Activated T-cell treated with anti-CD3 and anti-CD28 coated beads, Interleukin-2, amount 50 U/mL, for 4 hours (primary cell): Measurements from ENCODE around the gene DSC2. TPM values are rescaled to one million over a fixed set of nuclear protein-coding genes. Genes with fewer than 3 reads are reported as not detected.
"Not testable (repeated sequence)": the region's sequence is repeated elsewhere in the genome, so short reads cannot be mapped to it uniquely, and the experiment has no call there.

ENCODE experiments used
- ATAC-seq, 2 donors: fragments of 200-7000 bp; cut with Tn5 transposase; one replicate each; pipeline ENCODE4 v1.10.0; 2021
- DNase-seq: peaks from one replicate; pipeline ENCODE4 v3.0.0-alpha.2; 2020
- H3K27me3 Mint-ChIP-seq: one replicate; pipeline ENCODE4 v1.8.0; 2021; ENCODE audit warnings: low read depth, mixed read lengths
- H3K36me3 Mint-ChIP-seq: one replicate; pipeline ENCODE4 v1.8.0; 2022; ENCODE audit warnings: mixed read lengths; ENCODE audit not compliant: insufficient read depth
- H3K4me1 Mint-ChIP-seq: one replicate; pipeline ENCODE4 v1.8.0; 2021; ENCODE audit warnings: low read depth, mixed read lengths
- H3K4me3 Mint-ChIP-seq: one replicate; pipeline ENCODE4 v1.8.0; 2021; ENCODE audit warnings: mild to moderate bottlenecking, moderate library complexity, mixed read lengths
- H3K9me3 Mint-ChIP-seq: one replicate; pipeline ENCODE4 v1.8.0; 2021; ENCODE audit warnings: mixed read lengths
- total RNA-seq, 3 donors: library from RNA; stranded (reverse); gene quantifications; one replicate each; pipeline ENCODE4 v1.2.1, GENCODE V29; 2021

DSC2 gene
- under 1 TPM; 0.08 to 0.11 (median 0.10) TPM for total RNA-seq

- Mint-ChIP-seq H3K36me3 (no peaks in the 10 kb centered on the region), H3K4me1 (no peaks in the 10 kb centered on the region), H3K4me3 (no peak within 1 kb of the TSS), H3K9me3 (peaks cover 12% of the 10 kb centered on the region), H3K27me3 (peaks cover 31% of the 10 kb centered on the region)
- DNase-seq (no peak), ATAC-seq (no peak)
Measured at GRCh38 chr18:31102025-31102684, at the start of gene DSC2. DSC2 (minus strand) TSS chr18:31102421; CDS start chr18:31101971, 450 bp downstream.

- peaks cover 17% of the 10 kb centered on the region for H3K9me3 Mint-ChIP-seq
- no peaks in the 10 kb centered on the region for H3K4me1 Mint-ChIP-seq
- H3K27me3 Mint-ChIP-seq, result no peaks in the 10 kb centered on the region
- H3K36me3 Mint-ChIP-seq, result no peaks in the 10 kb centered on the region
- no peak overlapping the region for H3K4me3 Mint-ChIP-seq
- DNase-seq, result no peak
- ATAC-seq, result no peak
Measured at GRCh38 chr18:31149351-31149750, 47.1 kb upstream of the DSC2 start.

- no peak for ATAC-seq
- H3K4me1 Mint-ChIP-seq, result no peaks in the 10 kb centered on the region
Measured at GRCh38 chr18:31148600-31148999, 46.4 kb upstream of the DSC2 start.

GRCh38 chr18:31146809-31147208, 44.6 kb upstream of the DSC2 start:
- ATAC-seq (no peak), DNase-seq (no peak)
- peaks cover 14% of the 10 kb centered on the region for H3K9me3 Mint-ChIP-seq
- H3K4me1 Mint-ChIP-seq, result no peaks in the 10 kb centered on the region
- no peaks in the 10 kb centered on the region for H3K27me3 Mint-ChIP-seq
- H3K36me3 Mint-ChIP-seq, result no peaks in the 10 kb centered on the region
- no peak overlapping the region for H3K4me3 Mint-ChIP-seq

More at GRCh38 chr18:31148600-31148999, 46.4 kb upstream of the DSC2 start:
- H3K36me3 Mint-ChIP-seq, result no peaks in the 10 kb centered on the region
- no peak for DNase-seq
- H3K27me3 Mint-ChIP-seq, result no peaks in the 10 kb centered on the region
- H3K4me3 Mint-ChIP-seq, result no peak overlapping the region
- peaks cover 17% of the 10 kb centered on the region for H3K9me3 Mint-ChIP-seq

- H3K36me3 Mint-ChIP-seq, result no peaks in the 10 kb centered on the region
- H3K4me1 Mint-ChIP-seq, result no peaks in the 10 kb centered on the region
- no peak overlapping the region for H3K4me3 Mint-ChIP-seq
- no peaks in the 10 kb centered on the region for H3K27me3 Mint-ChIP-seq
- ATAC-seq (no peak), DNase-seq (no peak)
- H3K9me3 Mint-ChIP-seq, result peaks cover 14% of the 10 kb centered on the region
Measured at GRCh38 chr18:31143025-31143424, 40.8 kb upstream of the DSC2 start.

GRCh38 chr18:31138709-31139108, 36.5 kb upstream of the DSC2 start:
- H3K9me3 Mint-ChIP-seq, result no peaks in the 10 kb centered on the region

GRCh38 chr18:31134988-31135529, 32.8 kb upstream of the DSC2 start:
- DNase-seq (no peak), ATAC-seq (no peak)
- Mint-ChIP-seq H3K9me3 (peaks cover 5% of the 10 kb centered on the region), H3K4me1 (no peaks in the 10 kb centered on the region), H3K4me3 (no peak overlapping the region), H3K27me3 (no peaks in the 10 kb centered on the region), H3K36me3 (no peaks in the 10 kb centered on the region)

More at GRCh38 chr18:31138709-31139108, 36.5 kb upstream of the DSC2 start:
- Mint-ChIP-seq H3K4me3 (no peak overlapping the region), H3K36me3 (no peaks in the 10 kb centered on the region), H3K4me1 (no peaks in the 10 kb centered on the region), H3K27me3 (no peaks in the 10 kb centered on the region)
- ATAC-seq, result no peak
- DNase-seq, result no peak

GRCh38 chr18:31129398-31130115, 27.3 kb upstream of the DSC2 start:
- Mint-ChIP-seq H3K4me3 (no peak overlapping the region), H3K36me3 (no peaks in the 10 kb centered on the region), H3K9me3 (peaks cover 9% of the 10 kb centered on the region), H3K27me3 (no peaks in the 10 kb centered on the region), H3K4me1 (no peaks in the 10 kb centered on the region)
- ATAC-seq (no peak), DNase-seq (no peak)

- DNase-seq (no peak), ATAC-seq (no peak)
- H3K4me3 Mint-ChIP-seq, result no peak overlapping the region
- no peaks in the 10 kb centered on the region for H3K36me3 Mint-ChIP-seq
- H3K9me3 Mint-ChIP-seq, result peaks cover 4% of the 10 kb centered on the region
- no peaks in the 10 kb centered on the region for H3K4me1 Mint-ChIP-seq
- no peaks in the 10 kb centered on the region for H3K27me3 Mint-ChIP-seq
Measured at GRCh38 chr18:31125878-31126277, 23.7 kb upstream of the DSC2 start.

GRCh38 chr18:31123125-31123524, 20.9 kb upstream of the DSC2 start:
- not testable (repeated sequence) for ATAC-seq, H3K27me3 Mint-ChIP-seq, H3K4me1 Mint-ChIP-seq, H3K4me3 Mint-ChIP-seq, H3K9me3 Mint-ChIP-seq, DNase-seq, H3K36me3 Mint-ChIP-seq

GRCh38 chr18:31120594-31120993, 18.4 kb upstream of the DSC2 start:
- no peaks in the 10 kb centered on the region for H3K4me1 Mint-ChIP-seq
- DNase-seq (no peak), ATAC-seq (no peak)
- peaks cover 8% of the 10 kb centered on the region for H3K9me3 Mint-ChIP-seq
- no peaks in the 10 kb centered on the region for H3K36me3 Mint-ChIP-seq
- no peak overlapping the region for H3K4me3 Mint-ChIP-seq
- H3K27me3 Mint-ChIP-seq, result no peaks in the 10 kb centered on the region

- Mint-ChIP-seq H3K4me3 (no peak overlapping the region), H3K9me3 (peaks cover 8% of the 10 kb centered on the region)
- DNase-seq, result no peak
Measured at GRCh38 chr18:31116853-31117595, 14.8 kb upstream of the DSC2 start.

GRCh38 chr18:31112804-31113203, 10.6 kb upstream of the DSC2 start:
- H3K27me3 Mint-ChIP-seq, result no peaks in the 10 kb centered on the region
- no peak overlapping the region for H3K4me3 Mint-ChIP-seq
- H3K9me3 Mint-ChIP-seq, result peaks cover 10% of the 10 kb centered on the region
- DNase-seq (no peak), ATAC-seq (no peak)
- no peaks in the 10 kb centered on the region for H3K4me1 Mint-ChIP-seq
- no peaks in the 10 kb centered on the region for H3K36me3 Mint-ChIP-seq

More at GRCh38 chr18:31116853-31117595, 14.8 kb upstream of the DSC2 start:
- no peaks in the 10 kb centered on the region for H3K27me3 Mint-ChIP-seq
- no peak for ATAC-seq
- H3K4me1 Mint-ChIP-seq, result no peaks in the 10 kb centered on the region
- H3K36me3 Mint-ChIP-seq, result no peaks in the 10 kb centered on the region

- no peak for DNase-seq
Measured at GRCh38 chr18:31105733-31106132, 3.5 kb upstream of the DSC2 start.

More at GRCh38 chr18:31105733-31106132, 3.5 kb upstream of the DSC2 start:
- Mint-ChIP-seq H3K27me3 (peaks cover 12% of the 10 kb centered on the region), H3K4me1 (no peaks in the 10 kb centered on the region), H3K9me3 (peaks cover 2% of the 10 kb centered on the region), H3K36me3 (no peaks in the 10 kb centered on the region), H3K4me3 (no peak overlapping the region)
- ATAC-seq, result no peak
